GM12892 (cell line): ENCODE results near the gene ACYP2.

Source experiments
- POLR2A ChIP-seq: IDR thresholded peaks from 2 replicates; pipeline ENCODE4 v1.6.1; 2011; ENCODE audit warnings: low read depth, low read length, control low read depth
- POLR2AphosphoS5 ChIP-seq: IDR thresholded peaks from 2 replicates; pipeline ENCODE4 v1.6.1; 2011; ENCODE audit warnings: low read depth, low read length, control low read depth
- TAF1 ChIP-seq: IDR thresholded peaks from 2 replicates; pipeline ENCODE4 v1.6.1; 2011; ENCODE audit warnings: low read depth, mild to moderate bottlenecking, control low read depth, low read length, borderline replicate concordance

DNA sequence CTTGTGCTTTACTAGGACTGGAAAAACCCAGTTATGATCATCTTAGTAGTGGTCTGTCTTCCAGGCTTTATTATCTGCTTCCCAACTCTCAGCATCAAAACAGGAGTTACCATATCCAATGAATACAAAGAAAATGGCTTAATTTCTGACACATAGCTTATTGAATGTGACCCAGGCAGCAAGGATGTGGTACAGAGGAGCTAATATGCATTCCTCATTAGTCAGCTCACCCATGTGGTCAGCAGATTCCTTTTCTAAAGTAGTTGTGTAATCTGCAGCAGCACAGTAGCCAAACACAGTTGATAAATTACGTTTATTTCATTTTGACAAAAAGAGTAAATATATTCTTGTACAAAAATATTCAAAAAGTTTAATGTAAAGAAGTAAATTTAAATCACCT is 97.0 kb downstream of the ACYP2 start:
- TF ChIP-seq POLR2A: no peak
- no peak for TF ChIP-seq POLR2AphosphoS5
- TF ChIP-seq TAF1: no peak
